Measurements from ENCODE around the gene SPDYE1.

DNA sequence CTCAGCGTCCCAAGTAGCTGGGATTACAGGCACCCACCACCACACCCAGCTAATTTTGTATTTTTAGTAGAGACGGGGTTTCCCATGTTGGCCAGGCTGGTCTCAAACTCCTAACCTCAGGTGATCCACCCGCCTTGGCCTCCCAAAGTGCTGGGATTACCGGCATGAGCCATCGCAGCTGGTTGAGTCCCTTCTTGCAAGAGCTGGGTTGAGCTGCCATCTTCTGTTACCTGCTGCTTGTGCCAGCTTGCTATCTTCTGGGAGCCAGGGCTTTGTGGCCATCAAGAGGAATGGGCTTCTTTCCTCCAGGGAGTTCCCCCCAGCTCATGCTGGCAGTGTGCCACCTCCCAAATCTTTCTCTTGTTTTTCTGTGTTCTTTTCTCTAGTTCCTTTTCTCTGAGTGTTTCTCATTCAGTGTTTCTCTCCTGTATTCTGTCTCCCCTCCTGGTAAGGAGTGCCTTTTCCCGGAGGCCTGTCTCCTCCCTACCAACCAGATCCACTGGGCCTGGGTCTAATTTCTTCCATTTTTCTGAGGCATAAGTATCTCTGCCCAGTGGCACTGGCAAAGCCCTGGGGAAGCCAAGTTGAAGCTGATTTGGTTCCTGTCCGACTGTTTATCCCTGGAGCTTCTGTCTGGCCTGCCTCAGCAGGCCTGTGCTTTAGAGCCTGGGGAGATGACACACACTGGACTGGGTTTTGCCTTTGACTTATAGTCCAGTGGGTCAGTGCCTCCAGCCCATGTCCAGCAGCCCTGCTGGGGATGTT is 50.5 kb downstream of the SPDYE1 start:
- TF ChIP-seq POLR2A (IDR thresholded peaks at IDR 0.05) (no peak), POLR2AphosphoS5 (IDR thresholded peaks at IDR 0.05) (no peak), EP300 (IDR thresholded peaks at IDR 0.05) (no peak)

Measured in upper lobe of left lung (tissue), 4 donors.